GM21723 (cell line): ENCODE results near the gene FANCC.

Source experiments
- ATAC-seq: cut with Tn5 transposase; IDR thresholded peaks from one replicate; pipeline ENCODE4 v1.9.1; 2021; ENCODE audit warnings: mild to moderate bottlenecking, moderate library complexity; ENCODE audit not compliant: unreplicated experiment

The FANCC gene

DNA sequence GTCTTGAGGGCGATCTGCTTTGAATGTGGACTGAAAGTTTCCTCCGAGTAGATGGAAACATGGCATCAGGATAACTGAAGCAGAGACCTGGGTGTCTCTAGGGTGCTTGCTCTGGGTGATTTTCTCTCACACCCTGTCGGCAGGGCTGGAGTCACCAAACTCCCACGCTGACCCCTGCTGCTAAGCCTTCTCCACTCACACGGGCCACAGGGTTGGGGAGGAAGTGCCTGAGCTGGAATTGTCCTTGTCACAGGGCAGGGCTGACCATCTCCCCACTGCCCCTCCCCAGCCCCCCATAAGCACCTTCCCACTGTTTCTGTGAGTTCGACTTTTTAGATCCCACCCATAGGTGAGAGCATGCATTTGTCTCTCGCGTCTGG lies 212.9 kb downstream of the FANCC start:
- ATAC-seq: no peak

DNA sequence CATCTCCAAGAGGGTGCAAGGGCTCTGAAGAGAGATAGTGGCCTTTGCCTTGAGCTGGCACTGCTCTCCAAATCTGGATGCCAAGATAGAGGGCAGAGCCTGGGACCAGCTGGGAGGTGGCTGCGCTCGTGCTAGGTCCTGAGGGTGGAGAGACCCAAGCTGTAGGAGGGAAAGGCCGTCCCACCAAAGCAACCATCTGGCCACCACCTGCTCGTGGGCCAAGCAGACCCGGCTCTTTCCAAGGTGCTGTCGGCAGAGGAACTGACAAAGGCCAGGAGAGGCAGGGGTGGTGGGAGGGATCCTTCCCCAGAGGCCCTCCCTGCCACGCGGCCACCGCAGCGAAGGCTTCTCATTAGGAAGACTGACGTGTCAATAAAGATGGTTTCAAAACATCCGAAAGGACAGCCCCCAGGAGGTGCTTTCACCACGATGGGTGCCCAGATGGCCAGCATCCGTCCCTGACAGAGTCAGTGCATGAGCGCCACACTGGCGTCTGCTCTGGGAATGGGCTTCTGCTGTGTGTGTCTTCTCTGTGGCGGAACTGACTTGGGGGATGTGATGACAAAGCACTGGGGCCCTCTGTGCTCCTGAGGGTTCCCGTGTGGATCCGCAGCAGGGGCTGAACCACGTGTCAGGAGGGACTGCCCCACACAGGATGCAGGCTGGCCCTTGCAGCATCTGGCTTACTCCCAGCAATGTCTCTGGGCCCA lies 213.5 kb downstream of the FANCC start:
- no peak for ATAC-seq

DNA sequence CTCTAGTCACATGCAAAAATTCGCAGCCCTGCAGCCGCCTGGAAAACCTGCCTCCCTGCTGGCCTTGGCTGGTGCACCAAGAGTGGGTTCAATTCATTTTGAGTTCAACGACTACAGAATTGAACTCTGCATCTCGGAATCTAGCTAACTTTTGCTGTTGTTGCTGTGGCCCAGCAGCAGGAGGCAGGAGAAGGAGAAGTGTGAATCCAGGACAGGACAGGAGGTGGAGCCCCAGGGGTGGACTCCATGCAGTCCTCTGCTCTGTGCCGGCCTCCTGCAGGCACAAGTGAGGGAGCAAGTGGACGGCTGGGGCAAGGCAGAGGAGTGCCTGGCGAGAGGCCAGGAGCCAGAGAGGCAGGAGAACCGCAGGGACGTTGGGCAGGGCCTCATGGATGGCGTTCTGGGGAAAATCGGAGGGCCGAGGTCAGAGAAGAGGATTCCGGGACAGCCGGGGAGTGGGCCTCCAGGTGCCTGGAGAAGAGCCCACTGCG lies 214.2 kb downstream of the FANCC start:
- ATAC-seq: no peak

DNA sequence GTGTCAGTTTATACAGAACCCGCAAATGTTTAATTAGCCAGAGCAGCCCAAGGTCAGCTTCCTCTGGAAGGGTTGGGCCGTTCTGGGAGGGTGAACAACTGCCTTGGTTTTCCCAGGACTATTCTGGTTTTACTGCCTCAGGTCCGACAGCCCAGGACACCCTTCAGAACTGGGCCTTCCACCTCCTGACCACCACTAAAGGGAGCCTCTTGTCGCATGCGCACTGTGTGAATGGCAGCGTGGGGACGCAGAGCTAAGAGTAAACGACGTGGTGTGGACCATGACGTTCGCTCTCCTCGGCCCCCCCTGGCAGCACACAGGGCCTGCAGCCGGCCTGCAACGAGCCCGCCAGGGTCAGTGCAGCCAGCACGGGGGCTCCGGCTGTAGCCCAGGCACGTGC lies 214.9 kb downstream of the FANCC start:
- ATAC-seq: no peak

DNA sequence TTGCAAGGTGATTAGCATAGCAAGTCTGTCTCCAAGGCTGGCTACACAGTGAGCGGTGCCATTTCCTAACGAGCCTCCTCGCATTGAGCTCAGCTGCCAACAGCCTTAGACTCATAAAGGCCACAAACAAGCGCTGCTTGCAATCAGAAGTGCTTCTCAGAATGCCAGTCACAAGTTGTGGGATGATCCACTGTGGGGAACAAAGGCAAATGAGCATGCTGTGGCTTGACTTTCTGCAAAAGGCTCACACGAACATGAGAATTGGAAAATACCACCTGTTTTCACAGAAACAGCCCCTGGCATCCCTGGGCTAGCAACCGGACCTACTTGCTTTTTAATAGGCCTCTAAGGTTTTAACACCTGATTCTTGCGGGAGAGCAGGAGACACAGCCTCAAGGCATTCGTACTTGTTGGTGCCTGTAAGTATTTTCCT lies 215.5 kb downstream of the FANCC start:
- no peak for ATAC-seq

DNA sequence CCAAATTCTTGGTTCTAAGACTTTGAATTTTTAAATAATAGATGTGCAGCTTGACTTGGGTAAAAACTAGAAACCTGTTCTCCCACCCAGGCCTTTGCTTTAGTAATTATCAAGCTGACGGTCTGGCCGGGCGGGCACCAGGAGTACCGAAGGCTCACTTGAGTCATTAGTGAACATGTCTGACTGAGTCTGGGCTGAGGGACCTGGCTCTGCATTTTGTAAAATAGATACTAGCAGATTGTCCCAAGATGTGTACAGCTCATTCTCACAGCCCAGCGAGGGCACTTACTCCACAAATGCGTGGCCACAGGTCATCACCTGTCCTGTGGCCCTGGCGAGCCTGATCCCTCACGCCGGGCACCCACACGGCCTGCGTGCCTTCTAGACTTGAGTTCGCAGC lies 216.2 kb downstream of the FANCC start:
- ATAC-seq: no peak

DNA sequence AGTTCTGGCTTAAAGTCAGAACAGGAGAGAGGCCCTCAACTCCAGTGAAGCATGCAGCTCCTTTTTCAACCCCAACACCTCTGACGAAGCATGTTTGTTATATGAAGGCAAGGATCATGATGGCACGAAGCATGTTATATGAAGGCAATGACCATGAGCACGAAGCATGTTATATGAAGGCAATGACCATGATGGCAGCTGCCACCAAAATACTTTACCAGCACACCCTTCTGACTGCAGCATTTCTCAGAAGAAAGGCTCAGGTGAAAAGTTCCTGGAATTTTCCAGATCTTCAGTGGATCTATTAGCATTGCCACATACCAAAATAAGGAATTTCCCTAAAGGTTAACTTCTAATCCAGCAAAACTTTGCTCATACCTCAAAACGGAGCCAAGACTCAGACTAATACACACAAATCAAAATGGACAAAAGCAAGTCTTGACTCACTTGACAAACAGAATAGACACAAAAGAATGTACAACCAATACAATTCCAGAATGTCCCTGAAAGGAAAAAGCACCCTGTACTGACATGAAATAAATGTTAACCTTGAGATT lies 217.4 kb downstream of the FANCC start:
- no peak for ATAC-seq

DNA sequence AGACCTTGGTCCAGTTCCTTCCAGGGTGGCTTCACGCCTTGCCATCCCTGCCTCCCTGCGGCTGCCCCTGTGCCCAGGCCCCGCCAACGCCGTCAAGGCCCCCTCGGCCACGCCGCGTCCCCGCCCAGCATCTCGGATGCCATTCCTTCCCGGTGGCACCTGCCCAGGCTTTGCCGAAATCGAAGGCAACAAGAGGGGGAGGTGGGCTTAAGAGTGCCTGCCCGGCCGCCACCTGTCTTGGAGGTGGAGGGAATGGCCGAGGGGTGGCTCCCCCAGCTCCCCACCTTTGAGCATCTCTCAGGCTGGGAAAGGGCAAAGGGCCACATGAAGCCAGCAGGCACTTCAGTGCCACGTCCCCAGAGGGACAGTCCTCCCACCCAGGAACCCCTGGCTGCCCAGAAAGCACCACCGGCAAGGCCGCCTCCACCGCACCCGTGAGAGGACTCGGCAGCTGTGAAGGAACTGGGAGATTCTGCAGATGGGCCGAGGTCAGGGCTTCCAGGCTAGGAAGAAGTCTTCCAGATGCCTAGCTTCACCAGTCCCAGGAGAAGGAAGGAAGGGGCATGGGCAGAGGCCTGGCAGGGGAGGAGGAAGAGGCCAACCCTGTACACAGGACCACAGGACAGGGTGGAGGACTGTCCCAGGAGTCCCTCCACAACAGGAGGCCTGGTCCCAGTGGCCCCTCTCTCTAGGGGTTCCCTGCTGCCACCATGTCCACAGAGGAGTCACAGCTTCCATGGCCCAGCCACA lies 218.0 kb downstream of the FANCC start:
- no peak for ATAC-seq

DNA sequence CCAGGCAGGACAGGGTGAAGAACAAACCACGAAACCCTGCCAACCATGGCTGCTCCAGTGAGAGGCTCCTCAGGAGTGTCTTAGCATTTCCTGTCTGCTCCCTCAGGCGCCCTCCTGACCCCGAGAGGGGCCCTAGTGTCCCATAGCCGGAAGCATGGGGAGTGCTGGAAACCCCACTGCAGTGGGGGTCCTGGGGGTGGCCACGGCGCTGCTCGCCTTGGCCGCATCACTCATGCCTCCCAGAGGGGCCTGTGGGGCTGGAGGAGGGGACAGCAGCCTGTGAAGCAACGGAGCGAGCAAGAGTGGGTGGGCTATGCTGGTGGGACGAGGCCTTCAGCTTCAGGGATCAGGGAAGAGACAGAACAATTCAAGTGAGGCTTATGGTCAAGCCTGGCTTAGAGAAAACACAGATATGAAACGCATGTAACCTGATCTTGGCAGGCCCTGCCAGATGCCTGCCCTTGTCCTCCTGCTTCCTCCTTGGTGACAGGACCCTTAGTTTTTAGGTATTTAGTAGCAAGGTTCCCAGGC lies 219.1 kb downstream of the FANCC start:
- no peak for ATAC-seq

DNA sequence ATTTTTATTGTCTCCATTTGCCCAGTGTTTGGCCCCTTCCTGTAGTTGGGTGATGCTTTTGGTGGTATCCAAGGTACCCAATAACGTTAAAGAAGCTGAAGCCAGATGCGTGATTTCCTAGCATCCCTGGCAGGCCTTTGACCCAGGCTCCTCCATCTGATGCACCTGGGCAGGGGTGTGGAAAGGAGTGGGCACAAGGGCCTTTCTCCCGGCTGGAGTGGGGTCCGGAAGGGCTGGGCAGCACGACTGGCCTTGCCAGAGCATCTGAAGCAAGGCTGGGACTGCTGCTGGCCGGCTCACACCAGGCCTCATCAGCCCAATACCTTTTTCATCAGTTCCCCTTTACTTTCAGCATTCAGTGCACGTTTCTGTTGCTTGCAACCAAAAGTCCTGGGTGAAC lies 220.2 kb downstream of the FANCC start:
- no peak for ATAC-seq

DNA sequence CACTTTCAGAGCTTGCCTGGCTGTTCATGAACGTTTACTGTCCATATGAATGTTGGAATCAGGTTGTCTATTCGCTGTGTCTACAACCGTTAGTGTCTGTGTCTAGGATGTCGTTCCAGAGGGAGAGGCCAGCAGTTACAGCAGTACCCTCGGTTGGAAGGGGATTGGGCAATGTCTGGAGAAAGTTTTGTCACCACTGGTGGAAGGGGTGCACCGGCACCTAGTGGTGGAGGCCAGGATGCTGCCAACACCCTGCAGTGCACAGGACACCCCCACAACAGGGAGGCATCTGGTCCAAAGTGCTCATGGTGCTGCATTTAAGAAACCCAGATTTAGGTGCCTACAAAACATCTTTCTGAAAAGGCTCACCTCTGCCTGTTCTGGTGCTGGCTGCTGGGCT lies 220.7 kb downstream of the FANCC start:
- ATAC-seq: no peak

DNA sequence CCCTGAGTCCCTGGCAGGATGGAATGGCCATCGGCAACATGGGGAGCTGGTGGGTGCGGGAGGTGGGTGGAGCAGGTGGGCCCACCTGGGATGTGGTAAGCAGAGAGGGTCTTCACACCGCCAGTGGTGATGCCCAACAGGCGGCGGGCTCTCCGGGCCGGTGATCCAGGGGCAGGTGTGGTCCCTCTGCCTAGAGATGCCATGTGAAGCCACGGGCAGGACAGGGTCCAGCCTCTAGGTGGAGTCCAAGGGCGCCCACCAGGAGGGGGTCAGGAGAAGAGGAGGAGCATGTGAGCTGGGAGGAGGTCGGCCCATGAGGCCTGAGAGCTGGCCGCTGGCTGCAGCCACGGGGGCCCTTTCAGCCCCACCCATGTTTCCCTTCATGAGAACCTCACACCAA lies 221.1 kb downstream of the FANCC start:
- ATAC-seq: no peak

DNA sequence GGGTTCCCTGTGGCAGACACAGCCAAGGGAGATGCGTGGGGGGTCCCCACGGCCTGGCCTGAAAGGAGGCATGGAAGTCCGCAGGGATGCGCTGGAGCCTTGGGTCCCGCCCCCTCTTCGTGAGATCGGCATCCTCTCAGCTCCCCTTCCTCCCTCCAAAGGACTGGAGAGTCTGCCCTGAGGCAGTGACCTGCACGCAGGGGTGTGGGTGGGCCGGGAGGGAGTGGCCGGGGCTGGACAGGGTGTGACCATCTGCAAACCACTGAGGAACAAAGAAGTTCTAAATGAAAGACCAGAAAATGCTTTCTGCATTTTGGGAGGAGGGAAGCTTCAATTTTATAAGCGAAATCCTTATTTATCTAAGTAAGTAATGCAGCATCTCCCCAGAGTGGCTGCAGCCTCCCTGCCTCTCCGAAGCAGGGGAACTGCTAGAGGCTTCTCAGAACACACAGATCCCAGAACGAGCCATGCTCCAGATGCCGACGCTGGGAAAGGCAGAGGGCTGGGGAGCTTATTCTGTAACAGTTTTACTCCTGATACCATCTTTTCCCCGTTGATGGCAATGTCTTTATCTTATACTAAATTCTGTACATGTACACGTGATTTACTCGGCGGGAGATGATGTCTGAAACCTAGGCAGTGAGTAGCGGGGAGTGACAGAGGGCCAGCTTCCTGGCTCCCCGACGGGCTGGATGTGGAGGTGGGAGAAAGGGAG lies 221.7 kb downstream of the FANCC start:
- ATAC-seq: no peak

DNA sequence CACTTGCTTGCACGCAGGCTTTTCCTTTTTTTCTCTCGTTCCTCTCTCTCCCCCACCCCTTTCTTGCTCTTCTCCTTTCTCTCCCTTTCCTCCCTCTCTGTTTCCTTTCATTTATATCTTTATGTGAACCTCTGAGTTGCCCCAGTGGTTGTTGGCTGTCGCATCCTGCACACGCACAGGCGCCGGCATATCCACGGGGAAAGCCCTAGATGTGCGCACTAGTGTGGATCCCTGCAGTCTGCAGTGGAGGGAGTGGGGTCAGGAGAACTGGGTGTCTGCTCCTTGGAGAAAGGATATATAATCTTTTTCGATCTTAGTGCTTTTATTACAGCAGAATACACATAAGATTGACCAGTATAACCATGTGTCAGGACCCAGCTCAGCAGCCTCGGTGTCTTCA lies 223.5 kb downstream of the FANCC start:
- no peak for ATAC-seq

DNA sequence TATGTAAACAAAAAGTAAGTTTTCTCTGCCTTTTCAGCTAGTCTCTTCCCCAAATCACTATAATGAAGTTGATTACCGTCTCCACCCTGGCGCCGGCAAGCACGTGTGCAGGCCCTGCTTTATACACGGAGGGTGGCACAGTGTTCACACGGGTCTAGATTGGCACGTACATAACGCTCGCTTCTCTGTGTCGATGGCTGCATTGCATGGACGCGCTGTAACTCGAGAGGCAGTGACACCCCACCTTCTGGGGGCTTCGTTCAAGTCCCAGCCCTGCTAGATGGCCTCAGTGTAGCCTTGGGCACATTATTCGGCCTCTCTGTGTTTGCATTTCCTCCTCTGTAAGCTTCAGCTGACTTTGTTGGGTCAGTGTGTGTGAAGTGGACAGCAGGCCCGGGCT lies 223.9 kb downstream of the FANCC start:
- ATAC-seq: no peak

DNA sequence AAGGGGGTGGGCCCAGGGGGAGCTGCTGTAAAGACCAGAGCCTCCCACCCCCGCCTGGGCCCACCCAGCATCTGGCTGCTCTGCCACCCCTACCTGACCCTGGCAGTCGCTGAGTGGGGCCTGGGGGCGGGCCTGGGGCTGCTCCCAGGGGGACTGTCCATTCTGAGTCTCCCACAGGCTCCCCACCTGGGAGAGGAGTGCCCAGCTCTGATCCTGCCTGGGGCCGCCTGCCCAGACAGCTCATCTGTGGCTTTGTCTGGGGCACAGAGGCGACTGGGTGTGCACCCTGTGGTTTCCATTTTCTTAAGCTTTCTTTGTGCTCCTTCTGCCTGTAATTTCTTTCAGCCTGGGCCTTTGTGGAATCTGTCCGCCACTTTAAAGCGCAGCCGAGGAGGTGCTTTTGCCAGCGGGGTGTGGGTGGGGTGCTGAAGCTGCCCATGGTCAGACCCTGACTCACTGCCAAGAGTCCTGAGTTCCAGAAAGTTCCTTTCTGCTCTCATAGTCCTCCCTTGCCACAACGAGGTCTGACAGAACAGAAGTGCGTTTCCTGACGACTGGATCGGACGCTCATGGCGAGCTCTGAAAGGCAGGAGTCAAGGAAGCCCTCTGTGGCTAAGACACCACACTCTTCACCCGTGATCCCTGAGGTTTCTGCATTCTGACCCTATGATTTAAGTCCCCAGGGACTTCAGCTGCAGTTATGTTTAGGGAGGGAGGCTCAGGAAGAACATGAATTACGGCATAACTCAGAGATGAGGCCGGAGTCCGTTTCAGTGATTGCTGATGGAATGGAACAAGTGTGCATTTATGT lies 225.0 kb downstream of the FANCC start:
- no peak for ATAC-seq

DNA sequence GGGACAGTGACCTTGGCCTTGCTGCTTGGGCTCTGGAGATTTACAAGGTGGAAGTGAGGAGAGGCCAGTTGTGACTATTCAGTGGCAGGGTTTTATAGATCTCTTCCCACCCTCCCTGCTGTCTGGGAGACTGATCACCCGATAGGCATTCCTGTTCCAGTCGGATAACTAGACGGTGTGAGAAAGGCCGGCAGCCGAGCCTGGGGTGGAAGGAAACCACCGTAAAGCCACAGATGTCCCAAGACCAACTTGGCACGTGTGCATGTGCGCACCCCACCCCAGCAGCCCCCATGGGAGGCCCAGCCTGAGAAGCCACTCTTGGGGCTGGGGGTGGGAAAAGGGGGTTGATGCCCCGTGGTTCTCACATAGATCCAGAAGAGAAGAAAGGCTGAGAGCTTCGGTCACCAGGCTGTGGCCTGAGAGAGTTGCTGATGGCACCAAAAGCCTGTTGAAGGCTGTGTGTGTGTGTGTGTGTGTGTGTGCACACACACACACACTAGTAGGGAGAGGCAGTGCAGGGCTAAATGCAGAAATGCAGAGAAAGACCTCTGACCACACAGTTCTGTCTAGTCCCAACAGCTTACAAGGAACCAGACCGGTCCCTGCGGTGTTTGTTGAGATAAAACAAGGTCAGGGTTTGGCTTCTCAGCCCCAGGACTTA lies 225.8 kb downstream of the FANCC start:
- no peak for ATAC-seq

DNA sequence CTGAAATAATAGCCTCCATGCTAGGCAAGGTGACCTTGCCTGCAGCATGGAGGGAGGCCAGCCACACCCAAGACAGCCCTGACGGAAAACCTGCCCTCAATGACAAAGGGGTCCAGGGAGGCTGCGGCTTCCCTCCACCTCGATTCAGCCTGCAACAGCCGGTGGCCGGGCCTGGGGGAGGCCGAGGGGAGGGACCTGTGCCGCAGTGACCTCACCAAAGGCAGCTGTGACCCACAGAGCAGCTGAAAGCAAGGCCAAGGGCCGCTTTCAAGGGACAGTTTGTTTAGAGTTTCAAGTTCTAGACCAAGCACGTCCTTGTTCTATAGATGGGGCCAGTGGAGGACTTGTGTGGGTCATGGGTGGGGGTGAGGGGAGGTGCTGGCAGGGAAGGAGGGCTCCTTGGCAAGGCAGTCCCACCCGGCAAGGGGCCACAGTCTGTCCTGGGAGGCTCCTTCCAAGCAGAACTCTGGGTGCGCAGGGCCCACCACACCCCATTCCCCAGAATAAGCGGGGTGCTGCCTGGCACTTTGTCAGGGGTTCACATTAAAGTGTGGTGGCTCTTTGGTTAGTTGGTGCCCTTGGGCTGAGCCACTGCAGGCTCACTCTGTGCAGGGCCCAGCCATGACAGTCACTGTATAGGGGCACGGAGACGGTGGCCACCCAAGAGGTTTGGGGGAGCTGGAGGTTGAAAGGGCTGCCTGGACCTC lies 226.5 kb downstream of the FANCC start:
- no peak for ATAC-seq
